ENCODE data around the gene METRNL. TPM values are rescaled to one million over a fixed set of nuclear protein-coding genes. Genes with fewer than 3 reads are reported as not detected.
"Not testable (repeated sequence)": the region's sequence is repeated elsewhere in the genome, so short reads cannot be mapped to it uniquely, and the experiment has no call there.

METRNL gene
- total RNA-seq, 2 experiments from 2014 or later, result 11.1 to 13.2 TPM

- H3K27ac Mint-ChIP-seq, result no peak overlapping the region
- H3K4me1 Mint-ChIP-seq, result peaks cover 13% of the 10 kb centered on the region
- no peaks in the 10 kb centered on the region for H3K36me3 Mint-ChIP-seq
- DNase-seq (no peak), ATAC-seq (ENCODE audit: low read depth) (no peak)
- H3K9me3 Mint-ChIP-seq, result no peaks in the 10 kb centered on the region
- POLR2A ChIA-PET, result no interaction called here
- H3K27me3 Mint-ChIP-seq, result peaks cover 10% of the 10 kb centered on the region
- H3K4me3 Mint-ChIP-seq, result no peak overlapping the region
These were observed 50.3 kb downstream of the METRNL start for GRCh38 chr17:83129676-83130075.

GRCh38 chr17:83131401-83132011, 52.1 kb downstream of the METRNL start:
- H3K9me3 Mint-ChIP-seq, result no peaks in the 10 kb centered on the region
- H3K27ac Mint-ChIP-seq, result no peak overlapping the region
- peaks cover under 1% of the 10 kb centered on the region for H3K4me1 Mint-ChIP-seq
- H3K27me3 Mint-ChIP-seq, result peaks cover 6% of the 10 kb centered on the region
- POLR2A ChIA-PET, result no interaction called here
- no peak for ATAC-seq (ENCODE audit: low read depth)
- H3K4me3 Mint-ChIP-seq, result no peak overlapping the region
- DNase-seq, result no peak
- no peaks in the 10 kb centered on the region for H3K36me3 Mint-ChIP-seq

- Mint-ChIP-seq H3K36me3 (no peaks in the 10 kb centered on the region), H3K9me3 (no peaks in the 10 kb centered on the region), H3K4me1 (no peaks in the 10 kb centered on the region), H3K4me3 (no peak overlapping the region), H3K27me3 (peaks cover 9% of the 10 kb centered on the region), H3K27ac (no peak overlapping the region)
- ATAC-seq (ENCODE audit: low read depth), result no peak
- POLR2A ChIA-PET, result no interaction called here
- DNase-seq, result no peak
These were observed 53.1 kb downstream of the METRNL start for GRCh38 chr17:83132251-83133081.

- peaks cover 13% of the 10 kb centered on the region for H3K27me3 Mint-ChIP-seq
- H3K9me3 Mint-ChIP-seq, result no peaks in the 10 kb centered on the region
- POLR2A ChIA-PET, result no interaction called here
- ATAC-seq (ENCODE audit: low read depth), result no peak
- no peak overlapping the region for H3K27ac Mint-ChIP-seq
- no peaks in the 10 kb centered on the region for H3K36me3 Mint-ChIP-seq
- no peak overlapping the region for H3K4me3 Mint-ChIP-seq
- no peak for DNase-seq
- no peaks in the 10 kb centered on the region for H3K4me1 Mint-ChIP-seq
These were observed 54.1 kb downstream of the METRNL start for GRCh38 chr17:83133302-83134121.

- H3K4me1 Mint-ChIP-seq; H3K27ac Mint-ChIP-seq; H3K4me3 Mint-ChIP-seq; H3K36me3 Mint-ChIP-seq; POLR2A ChIA-PET; DNase-seq; ATAC-seq (ENCODE audit: low read depth); H3K9me3 Mint-ChIP-seq: not testable (repeated sequence)
- H3K27me3 Mint-ChIP-seq, result peaks cover 13% of the 10 kb centered on the region
These were observed 55.0 kb downstream of the METRNL start for GRCh38 chr17:83134456-83134855.

GRCh38 chr17:83135692-83136091, 56.3 kb downstream of the METRNL start:
- Mint-ChIP-seq H3K9me3 (no peaks in the 10 kb centered on the region), H3K36me3 (no peaks in the 10 kb centered on the region), H3K27me3 (peaks cover 12% of the 10 kb centered on the region), H3K4me1 (no peaks in the 10 kb centered on the region), H3K27ac (no peak overlapping the region), H3K4me3 (no peak overlapping the region)
- POLR2A ChIA-PET, result no interaction called here
- DNase-seq (no peak), ATAC-seq (ENCODE audit: low read depth) (no peak)

- Mint-ChIP-seq H3K4me3 (no peak overlapping the region), H3K9me3 (no peaks in the 10 kb centered on the region), H3K36me3 (no peaks in the 10 kb centered on the region), H3K27me3 (peaks cover 12% of the 10 kb centered on the region), H3K27ac (no peak overlapping the region), H3K4me1 (no peaks in the 10 kb centered on the region)
- ATAC-seq (ENCODE audit: low read depth) (no peak), DNase-seq (no peak)
- POLR2A ChIA-PET, result no interaction called here
These were observed 56.7 kb downstream of the METRNL start for GRCh38 chr17:83136156-83136555.

GRCh38 chr17:83136931-83137330, 57.5 kb downstream of the METRNL start:
- no peak overlapping the region for H3K4me3 Mint-ChIP-seq
- no peaks in the 10 kb centered on the region for H3K36me3 Mint-ChIP-seq
- H3K27ac Mint-ChIP-seq, result peak overlapping the region; percentile 6
- DNase-seq (no peak), ATAC-seq (ENCODE audit: low read depth) (no peak)
- POLR2A ChIA-PET, result no interaction called here
- H3K4me1 Mint-ChIP-seq, result no peaks in the 10 kb centered on the region
- peaks cover 20% of the 10 kb centered on the region for H3K27me3 Mint-ChIP-seq
- H3K9me3 Mint-ChIP-seq, result peaks cover 2% of the 10 kb centered on the region

- H3K27ac Mint-ChIP-seq, result no peak overlapping the region
- POLR2A ChIA-PET, result no interaction called here
- peaks cover 5% of the 10 kb centered on the region for H3K9me3 Mint-ChIP-seq
- H3K4me1 Mint-ChIP-seq, result no peaks in the 10 kb centered on the region
- H3K4me3 Mint-ChIP-seq, result no peak overlapping the region
- DNase-seq, result no peak
- H3K27me3 Mint-ChIP-seq, result peaks cover 23% of the 10 kb centered on the region
- no peak for ATAC-seq (ENCODE audit: low read depth)
- peaks cover 2% of the 10 kb centered on the region for H3K36me3 Mint-ChIP-seq
These were observed 58.1 kb downstream of the METRNL start for GRCh38 chr17:83137523-83137922.

GRCh38 chr17:83138820-83139219, 59.4 kb downstream of the METRNL start:
- POLR2A ChIA-PET, result no interaction called here
- ATAC-seq (ENCODE audit: low read depth), result no peak

GRCh38 chr17:83139541-83140248, 60.3 kb downstream of the METRNL start:
- H3K36me3 Mint-ChIP-seq; H3K27ac Mint-ChIP-seq; H3K9me3 Mint-ChIP-seq; POLR2A ChIA-PET; H3K4me3 Mint-ChIP-seq; DNase-seq; ATAC-seq (ENCODE audit: low read depth); H3K4me1 Mint-ChIP-seq: not testable (repeated sequence)
- peaks cover 25% of the 10 kb centered on the region for H3K27me3 Mint-ChIP-seq

More at GRCh38 chr17:83138820-83139219, 59.4 kb downstream of the METRNL start:
- Mint-ChIP-seq H3K27me3 (peaks cover 25% of the 10 kb centered on the region), H3K36me3 (peaks cover 2% of the 10 kb centered on the region), H3K4me3 (no peak overlapping the region), H3K27ac (no peak overlapping the region), H3K4me1 (no peaks in the 10 kb centered on the region), H3K9me3 (peaks cover 7% of the 10 kb centered on the region)
- DNase-seq, result no peak

- POLR2A ChIA-PET; H3K9me3 Mint-ChIP-seq; H3K4me3 Mint-ChIP-seq; H3K27ac Mint-ChIP-seq; H3K4me1 Mint-ChIP-seq; DNase-seq; ATAC-seq (ENCODE audit: low read depth); H3K36me3 Mint-ChIP-seq: not testable (repeated sequence)
- peaks cover 25% of the 10 kb centered on the region for H3K27me3 Mint-ChIP-seq
These were observed 60.8 kb downstream of the METRNL start for GRCh38 chr17:83140249-83140566.

- peaks cover 7% of the 10 kb centered on the region for H3K9me3 Mint-ChIP-seq
- no peak overlapping the region for H3K4me3 Mint-ChIP-seq
- peaks cover 24% of the 10 kb centered on the region for H3K27me3 Mint-ChIP-seq
- H3K27ac Mint-ChIP-seq, result no peak overlapping the region
- peaks cover 10% of the 10 kb centered on the region for H3K4me1 Mint-ChIP-seq
- H3K36me3 Mint-ChIP-seq, result peaks cover 2% of the 10 kb centered on the region
- no peak for ATAC-seq (ENCODE audit: low read depth)
- DNase-seq, result no peak
- POLR2A ChIA-PET, result no interaction called here
These were observed 63.2 kb downstream of the METRNL start for GRCh38 chr17:83142619-83143018.

Measured in activated naive CD8-positive, alpha-beta T cell treated with anti-CD3 and anti-CD28 coated beads, Interleukin-2, amount 10 ng/mL, durations not matched to agents 7 days and 5 days (primary cell).